NCI-H1694 (cell line): ENCODE results near the gene CCNB1IP1.
"Not testable (repeated sequence)": the region's sequence is repeated elsewhere in the genome, so short reads cannot be mapped to it uniquely, and the experiment has no call there.

ENCODE experiments used
- DNase-seq: peaks from one replicate; lab custom pipeline; 2025; lab: John Stamatoyannopoulos, UW

CCNB1IP1 gene

DNA sequence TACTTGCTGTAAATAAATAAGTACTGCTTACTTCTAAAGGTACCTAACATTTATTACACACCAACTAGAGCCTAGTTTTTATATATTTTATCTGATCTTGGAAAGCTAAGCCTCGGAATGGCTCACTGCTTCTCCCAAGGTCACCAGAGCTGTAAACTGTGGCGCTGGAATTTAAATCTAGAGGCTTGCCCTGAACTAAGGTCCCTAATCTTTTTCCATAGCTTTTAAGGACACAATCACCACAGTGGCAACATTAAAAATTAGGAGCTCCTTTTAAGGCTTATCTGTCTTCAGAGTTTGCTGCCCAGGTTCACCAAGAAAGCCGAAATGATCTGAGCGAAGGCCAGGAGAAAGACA is 670 bp downstream of the CCNB1IP1 start:
- DNase-seq, result no peak

DNA sequence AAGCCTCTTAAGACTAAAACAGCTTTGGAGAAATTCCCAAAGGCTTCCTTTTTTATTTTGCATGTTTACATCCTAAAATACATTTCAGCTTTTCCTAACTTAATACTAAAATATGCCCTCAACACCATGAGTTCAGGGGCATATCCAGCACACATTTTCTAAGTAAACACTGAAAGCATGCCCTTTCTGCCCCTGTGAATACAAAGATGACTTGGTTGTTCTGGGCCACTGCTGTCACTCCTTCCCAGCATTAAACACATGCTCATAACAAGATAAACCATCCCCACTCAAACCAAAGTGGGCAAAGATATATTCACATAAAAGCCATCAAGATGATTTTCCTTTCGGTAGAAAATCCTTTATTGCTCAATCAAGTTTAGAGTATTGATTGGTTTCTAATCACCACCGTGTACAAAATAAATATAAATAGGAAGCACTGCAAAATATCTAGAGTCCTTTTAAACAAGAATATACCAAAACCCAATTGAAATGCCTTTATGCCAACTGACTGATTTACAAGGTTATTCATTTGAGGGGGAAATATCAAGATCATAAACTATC is 1.9 kb downstream of the CCNB1IP1 start:
- DNase-seq, result no peak

DNA sequence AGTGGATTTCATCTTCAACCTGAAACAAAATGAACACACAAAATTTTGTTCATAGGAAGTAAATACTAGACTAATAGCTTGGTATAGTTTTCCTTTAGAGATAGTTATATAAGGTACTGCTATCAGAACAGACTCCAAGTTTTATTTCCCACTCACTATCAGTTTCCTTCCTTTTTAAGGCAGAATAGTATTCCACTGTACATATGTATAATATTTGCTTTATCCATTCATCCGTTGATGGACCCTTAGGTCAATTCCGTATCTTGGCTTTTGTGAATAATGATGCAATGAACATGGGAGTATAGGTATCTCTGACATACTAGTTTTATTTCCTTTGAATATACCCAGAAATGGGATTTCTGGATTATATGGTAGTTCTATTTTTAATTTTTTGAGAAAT is 3.7 kb downstream of the CCNB1IP1 start:
- no peak for DNase-seq

DNA sequence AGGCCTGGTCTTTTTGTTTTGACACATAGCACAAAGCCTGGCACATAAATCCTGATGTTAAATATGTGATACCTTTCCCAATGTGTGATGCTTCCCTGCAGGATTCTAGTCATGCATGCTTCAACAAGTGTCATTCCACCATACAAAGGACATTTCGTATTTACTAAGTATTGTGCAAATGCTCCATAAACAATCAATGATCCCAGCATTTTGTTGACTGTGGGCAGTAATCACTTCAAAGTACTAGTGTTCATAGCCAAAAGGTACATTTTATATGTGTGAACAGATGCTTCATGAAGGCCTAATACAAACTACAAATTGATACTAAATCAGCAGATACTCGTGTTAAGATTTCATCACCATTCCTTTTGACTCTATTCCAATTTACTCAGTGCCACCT is 4.4 kb downstream of the CCNB1IP1 start:
- DNase-seq, result no peak

DNA sequence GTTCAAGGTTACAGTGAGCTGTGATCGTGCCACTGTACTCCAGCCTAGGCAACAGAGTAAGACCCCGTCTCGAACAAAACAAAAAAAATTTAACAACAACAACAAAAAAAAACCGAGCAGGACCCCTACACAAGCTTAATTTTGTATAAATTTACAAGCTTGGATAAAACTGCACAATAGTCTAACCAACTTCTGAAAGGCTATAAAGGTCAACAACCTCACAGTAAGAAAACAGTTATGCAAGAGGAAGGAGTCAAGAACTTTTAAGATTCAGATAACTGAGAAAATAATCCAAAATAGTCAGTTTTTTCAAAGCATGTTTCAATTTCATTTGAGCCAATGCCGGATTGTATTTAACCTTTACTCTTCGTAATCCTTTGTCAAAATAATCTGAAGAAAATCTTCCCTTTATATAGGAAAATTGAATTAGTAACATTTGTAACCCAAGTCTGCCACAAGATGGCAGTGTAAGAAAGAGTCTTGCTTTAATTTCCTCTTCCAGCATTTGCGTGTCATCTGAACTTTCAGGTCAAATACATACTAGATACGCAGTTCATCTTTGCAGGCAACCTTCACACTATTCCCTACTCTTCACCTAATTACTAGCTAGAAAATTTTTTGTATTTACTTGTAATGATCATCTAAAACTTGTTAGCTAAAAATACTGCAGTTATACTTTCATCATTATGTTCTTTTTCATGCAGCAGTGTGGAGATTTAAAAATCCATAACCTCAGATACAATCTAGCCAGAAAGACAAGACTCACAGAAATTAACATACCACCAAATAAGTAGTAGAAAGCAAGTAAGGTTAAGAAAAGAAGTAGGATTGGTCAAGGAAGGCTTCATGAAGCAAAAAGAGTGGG is 5.8 kb downstream of the CCNB1IP1 start:
- peak; percentile 75 for DNase-seq

DNA sequence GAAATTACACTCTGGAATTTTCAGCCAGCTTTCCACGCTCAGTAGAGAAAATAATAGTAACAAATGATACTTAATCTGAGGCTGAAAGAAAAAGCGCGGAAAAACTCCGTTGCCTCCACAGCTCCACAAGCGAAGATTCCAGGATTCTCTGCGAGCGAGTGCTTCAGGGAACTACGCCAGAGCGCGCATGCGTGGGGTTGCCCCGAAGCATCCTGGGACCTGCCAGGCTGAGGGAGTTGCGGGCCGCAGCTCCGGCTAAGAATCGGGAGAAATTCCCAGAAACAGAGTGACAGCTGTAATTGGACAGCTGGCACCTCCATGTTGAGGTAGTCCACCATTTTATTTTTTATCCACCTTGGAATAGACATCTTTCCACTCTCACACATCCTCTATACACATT is 15.4 kb downstream of the CCNB1IP1 start:
- no peak for DNase-seq

DNA sequence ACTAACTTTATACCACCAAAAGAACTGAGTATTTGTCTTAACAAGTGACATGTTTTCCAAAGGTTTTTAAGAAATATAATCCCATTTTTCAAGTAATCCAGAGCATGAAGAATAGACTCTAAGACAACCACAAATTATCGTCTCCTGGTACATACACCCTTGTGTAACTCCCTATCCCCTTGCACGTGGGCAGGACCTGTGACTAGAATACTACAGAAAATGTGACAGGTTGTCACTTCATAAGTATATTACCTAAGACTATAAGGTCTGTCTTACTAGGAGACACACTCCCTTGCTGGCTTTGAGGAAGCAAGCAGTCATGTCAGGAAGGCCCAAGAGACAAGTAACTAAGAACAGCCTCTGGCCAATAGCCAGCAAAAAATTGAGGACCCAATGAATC is 19.1 kb downstream of the CCNB1IP1 start:
- DNase-seq, result no peak

DNA sequence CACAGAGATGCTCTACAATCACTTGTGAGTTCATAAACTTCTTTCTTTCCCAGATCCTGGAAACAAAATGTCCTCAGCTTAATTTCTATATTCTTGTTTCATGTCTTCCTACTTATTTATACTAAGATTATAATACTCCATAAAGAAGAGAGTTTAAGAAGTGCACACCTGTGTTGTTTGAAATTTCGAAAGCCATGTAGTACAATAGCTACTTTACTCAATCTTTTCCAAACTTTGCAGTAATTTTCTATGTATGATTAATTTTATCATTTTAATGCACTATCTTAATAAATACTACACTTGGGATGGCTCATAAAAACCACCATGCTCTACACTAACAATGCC is 27.0 kb downstream of the CCNB1IP1 start:
- DNase-seq, result no peak

DNA sequence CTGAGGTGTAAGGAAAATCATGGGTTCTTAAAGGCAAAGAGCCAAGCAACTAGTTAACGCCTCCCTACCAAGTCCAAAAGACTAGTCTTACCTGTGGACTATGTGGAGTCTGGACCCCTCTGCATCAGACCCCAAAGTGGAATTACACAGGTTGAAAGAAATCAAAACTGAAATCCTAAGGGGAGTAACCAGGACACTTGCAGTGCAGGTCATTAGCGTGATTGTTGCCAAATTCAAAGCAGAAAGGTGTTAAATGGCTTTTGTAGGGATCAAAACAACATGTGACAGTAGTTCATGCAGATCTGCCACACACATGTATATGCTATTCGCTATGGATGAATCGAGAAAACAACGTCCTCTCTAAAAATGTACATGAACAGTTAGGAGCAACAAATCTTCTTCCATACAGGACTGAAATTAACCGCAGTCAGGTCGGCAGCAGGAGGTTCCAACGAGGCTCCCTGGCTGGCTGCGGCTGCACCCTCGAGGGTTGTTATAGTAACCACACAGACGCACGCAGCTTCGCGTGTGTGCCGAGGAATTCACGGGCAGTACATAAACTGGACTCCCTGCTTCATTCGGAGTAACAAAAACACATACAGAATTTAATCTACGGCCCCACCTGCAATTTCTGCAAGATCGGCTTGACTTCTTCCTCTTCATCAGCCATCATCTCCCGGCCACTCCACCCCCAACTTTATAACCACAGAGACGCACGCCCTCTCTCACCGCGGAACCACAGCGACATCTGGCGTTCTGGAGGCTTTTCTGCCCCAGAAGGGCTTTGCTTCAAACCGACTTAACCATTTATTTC is 27.6 kb downstream of the CCNB1IP1 start, which contains the start of gene TTC5:
Gene TTC5, minus strand, starts transcription at position 687 of the 814 bp plus-strand sequence. Its CDS starts 14 bp downstream, at position 673.
- DNase-seq, result peak; percentile 82

DNA sequence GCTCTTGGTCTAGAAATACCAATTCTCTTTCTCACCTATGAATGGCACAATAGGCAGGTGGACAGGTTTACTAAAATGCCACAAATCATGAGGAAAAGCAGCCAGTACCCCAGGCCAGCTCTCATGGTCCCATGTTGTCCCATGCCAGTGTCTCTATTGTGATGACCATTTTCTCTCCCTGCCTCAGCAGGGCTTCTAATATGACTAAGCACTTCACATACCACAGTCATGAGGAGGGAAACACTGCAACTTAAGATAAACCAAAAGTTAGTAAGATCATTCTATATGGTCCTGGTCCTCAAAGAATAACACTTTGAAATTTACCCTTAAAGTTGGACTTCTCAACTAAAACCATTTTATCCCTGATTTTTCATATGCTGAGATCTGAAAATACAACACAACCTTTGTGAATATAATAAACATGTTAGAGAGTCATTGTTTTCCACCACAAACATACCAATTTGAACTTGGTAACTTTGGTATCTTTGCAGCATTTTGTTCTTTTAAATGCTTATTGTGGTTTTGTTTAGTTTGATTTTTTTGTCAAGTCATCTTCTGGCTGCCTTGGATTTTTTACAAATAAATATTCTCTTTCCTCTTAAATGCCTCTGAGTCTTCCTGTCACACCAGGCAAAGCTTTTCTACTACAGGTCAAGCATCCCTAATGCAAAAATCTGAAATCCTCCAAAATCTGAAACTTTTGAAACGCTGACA is 30.9 kb downstream of the CCNB1IP1 start:
- DNase-seq, result no peak

DNA sequence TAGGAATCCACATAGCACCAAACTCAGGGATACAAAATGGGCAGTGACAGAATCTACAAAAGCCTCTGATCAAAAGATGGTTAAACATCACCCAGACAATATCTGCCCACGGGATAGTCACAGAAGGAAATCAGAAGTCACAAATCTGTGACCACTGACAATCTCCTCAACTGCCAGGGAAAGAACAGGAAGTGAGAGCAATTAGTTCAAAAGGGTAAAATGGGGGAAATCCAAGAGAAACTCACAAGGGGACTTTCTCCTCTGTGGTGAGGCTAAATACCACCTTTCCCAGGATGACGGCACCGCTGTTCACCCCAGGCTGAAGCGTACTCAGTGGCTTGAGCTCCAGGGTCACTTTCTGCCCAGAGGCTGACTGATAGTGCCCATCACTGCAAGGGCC is 38.0 kb downstream of the CCNB1IP1 start:
- no peak for DNase-seq

DNA sequence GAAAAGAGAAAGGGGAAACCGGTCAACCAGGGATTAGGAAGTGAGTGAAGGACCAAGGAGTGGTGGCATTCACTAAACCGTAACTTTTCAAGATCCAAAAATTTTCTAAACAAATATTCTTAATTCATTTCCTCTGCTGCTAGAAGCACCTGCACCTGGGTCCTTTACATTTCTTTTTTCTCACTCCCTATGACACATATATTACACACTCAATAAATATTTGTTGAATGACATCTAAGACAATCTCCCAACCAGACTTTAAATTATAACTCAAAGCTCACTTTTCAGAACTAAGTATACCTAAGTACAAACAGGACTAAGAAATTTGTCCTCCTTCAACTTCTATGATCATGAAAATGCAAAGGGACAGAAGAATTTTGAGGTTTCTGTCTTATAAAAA is 38.4 kb downstream of the CCNB1IP1 start:
- no peak for DNase-seq

DNA sequence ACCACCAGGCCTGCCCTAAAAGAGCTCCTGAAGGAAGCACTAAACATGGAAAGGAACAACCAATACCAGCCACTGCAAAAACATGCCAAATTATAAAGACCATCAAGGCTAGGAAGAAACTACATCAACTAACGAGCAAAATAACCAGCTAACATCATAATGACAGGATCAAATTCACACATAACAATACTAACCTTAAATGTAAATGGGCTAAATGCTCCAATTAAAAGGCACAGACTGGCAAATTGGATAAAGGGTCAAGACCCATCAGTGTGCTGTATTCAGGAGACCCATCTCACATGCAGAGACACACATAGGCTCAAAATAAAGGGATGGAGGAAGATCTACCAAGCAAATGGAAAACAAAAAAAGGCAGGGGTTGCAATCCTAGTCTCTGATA is 51.1 kb downstream of the CCNB1IP1 start:
- DNase-seq, result not testable (repeated sequence)

DNA sequence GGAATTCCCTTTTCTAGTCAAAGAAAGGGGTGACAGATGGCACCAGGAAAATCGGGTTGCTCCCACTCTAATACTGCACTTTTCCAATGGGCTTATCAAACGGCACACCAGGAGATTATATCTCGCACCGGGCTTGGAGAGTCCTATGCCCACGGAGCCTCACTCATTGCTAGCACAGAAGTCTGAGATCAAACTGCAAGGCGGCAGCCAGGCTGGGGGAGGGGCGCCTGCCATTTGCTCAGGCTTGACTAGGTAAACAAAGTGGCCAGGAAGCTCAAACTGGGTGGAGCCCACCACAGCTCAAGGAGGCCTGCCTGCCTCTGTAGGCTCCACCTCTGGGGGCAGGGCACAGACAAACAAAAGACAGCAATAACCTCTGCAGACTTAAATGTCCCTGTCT is 52.8 kb downstream of the CCNB1IP1 start:
- DNase-seq, result not testable (repeated sequence)

DNA sequence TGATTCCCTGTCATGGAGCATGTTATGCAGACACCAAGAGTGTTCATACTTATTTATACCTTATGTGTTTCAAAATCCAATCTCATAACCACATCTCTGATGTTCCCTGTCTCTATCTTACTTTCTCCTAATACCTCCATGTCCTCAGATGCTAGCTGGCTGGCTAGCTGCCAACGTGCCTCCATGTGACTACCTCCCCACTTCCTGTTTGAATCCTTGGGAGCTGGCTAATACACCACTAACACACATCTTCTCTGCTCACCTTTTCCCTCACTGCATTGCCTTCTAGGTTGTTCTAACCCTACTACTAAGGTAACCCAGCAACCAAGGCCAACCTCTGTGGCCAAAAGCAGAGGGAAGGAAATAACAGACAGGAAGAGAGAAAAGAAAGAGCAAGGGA is 54.7 kb downstream of the CCNB1IP1 start:
- no peak for DNase-seq

DNA sequence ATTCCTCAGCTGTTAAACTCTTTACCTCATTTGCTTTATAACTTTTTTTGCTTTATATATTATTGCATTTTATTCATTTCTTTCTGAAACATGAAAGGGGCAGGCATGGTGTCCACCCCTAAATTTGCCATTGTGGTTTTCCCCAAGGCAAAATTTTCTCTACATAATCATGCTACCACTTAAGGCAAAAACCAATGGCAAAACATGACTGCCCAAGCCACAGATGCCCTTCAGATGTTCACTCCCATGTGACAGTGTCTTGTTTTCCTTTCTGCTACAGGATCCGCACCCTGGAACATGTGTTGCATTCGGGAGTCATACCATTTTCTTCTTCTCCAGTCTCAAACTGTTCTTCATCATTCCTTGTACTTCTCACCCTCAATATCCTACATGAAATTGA is 55.7 kb downstream of the CCNB1IP1 start:
- DNase-seq, result no peak

DNA sequence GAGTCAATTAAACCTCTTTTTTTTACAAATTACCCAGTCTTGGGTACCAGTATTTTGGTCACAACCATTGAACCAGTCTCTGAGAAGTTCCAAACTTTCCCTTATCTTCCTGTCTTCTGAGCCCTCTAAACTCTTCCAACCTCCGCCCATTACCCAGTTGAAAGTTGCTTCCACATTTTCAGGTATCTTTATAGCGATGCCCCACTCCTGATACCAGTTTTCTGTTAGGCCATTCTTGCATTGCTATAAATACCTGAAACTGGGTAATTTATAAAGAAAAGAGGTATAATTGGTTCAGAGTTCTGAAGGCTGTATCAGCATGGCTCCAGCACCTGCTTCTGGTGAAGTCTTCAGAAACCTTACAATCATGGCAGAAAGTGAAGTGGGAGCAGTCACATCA is 59.0 kb downstream of the CCNB1IP1 start:
- DNase-seq, result no peak

DNA sequence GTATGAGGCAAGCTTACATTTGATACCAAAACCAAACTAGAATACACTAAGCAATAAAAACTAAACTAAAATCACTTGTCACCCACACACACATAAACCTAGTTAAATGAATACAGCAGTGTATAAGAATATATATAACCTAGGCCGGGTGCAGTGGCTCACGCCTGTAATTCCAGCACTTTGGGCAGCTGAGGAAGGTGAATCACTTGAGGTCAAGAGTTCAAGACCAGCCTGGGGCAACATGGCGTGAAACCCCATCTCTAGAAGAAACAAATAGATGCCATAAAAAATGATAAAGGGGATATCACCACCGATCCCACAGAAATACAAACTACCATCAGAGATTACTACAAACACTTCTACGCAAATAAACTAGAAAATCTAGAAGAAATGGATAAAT is 68.7 kb downstream of the CCNB1IP1 start:
- not testable (repeated sequence) for DNase-seq

DNA sequence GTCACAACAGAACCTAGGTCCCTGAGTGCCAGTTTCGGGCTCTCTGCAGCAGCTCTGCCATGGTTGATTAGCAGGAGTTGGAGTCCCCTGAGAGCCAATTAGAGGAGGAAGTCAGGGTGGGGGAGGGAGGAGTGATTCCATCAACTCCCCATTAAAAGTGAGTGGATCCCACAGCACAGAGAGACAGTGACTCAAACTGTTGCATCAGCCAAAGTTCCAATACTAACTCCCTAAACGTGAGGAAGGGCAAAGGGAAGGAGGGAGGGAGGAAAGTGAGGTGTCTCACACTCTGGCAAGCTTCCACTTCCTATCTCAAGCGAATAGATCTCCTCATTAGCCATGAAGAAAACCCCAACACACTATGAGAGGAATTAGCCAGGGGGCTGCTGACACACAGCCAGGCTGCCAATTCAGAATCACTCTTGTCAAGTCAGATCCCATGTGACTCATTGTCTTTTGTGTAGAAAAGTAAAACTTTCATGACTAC is 70.4 kb downstream of the CCNB1IP1 start:
- no peak for DNase-seq
